ENCODE results near the gene HPRT1.

- TF ChIP-seq CTCF (IDR thresholded peaks at IDR 0.05): no peak
- TF ChIP-seq POLR2A (IDR thresholded peaks at IDR 0.05): no peak
Measured at GRCh38 chrX:134528960-134529359, 69.0 kb downstream of the HPRT1 start.

Data from Peyer's patch (tissue), 4 donors.